ENCODE results near the gene MBD6. TPM values are rescaled to one million over a fixed set of nuclear protein-coding genes. Genes with fewer than 3 reads are reported as not detected.
"Not testable (repeated sequence)": the region's sequence is repeated elsewhere in the genome, so short reads cannot be mapped to it uniquely, and the experiment has no call there.

Gene MBD6
- total and polyA plus RNA-seq, 2 experiments from 2014 or later = 2.1 to 13.0 TPM

DNA sequence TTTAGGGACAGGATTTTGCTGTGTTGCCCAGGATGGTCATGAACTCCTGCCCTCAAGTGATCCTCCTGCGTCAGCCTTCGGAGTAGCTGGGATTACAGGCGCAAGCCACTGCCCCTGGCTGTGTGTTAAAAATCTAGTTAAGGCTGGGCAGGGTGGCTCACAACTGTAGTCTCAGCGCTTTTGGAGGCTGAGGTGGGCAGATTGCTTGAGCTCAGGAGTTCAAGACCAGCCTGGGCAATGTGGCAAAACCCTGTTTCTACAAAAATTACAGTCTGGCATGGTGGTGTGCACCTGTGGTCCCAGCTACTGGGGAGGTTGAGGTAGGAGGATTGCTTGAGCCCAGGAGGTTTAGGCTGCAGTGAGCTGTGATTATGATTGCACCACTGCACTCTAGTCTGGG is 11.5 kb upstream of the MBD6 start:
- 96 to 100% methylated on average over 4 of the region's 4 CpGs for WGBS, 2 experiments (ENCODE audit: low coverage in 1 of 2, low lambda C conversion rate in 2 of 2, missing lambda C conversion rate in 2 of 2)
- Histone ChIP-seq H3F3A (ENCODE audit: insufficient read depth) (peaks cover 66% of the 10 kb centered on the region), H3K27me3 (replicated peaks; ENCODE audit: insufficient read depth) (no peaks in the 10 kb centered on the region), H3K4me2 (ENCODE audit: unreplicated experiment) (no peak overlapping the region), H3K4me3 (no peak overlapping the region), H3K4me1 (ENCODE audit: insufficient read depth) (no peaks in the 10 kb centered on the region), H3K27ac (no peak overlapping the region), H3K9me2 (ENCODE audit: insufficient read depth) (no peaks in the 10 kb centered on the region), H3K36me3 (ENCODE audit: low read depth) (peaks cover 67% of the 10 kb centered on the region), H2AFZ (no peak overlapping the region), H4K20me1 (ENCODE audit: insufficient read depth) (no peaks in the 10 kb centered on the region), H3K9ac (no peak overlapping the region), H3K79me2 (ENCODE audit: insufficient read depth) (peaks cover 33% of the 10 kb centered on the region), H3K9me3 (ENCODE audit: low read depth) (no peaks in the 10 kb centered on the region)
- in situ Hi-C loops (cut with MboI) = no loop called here
- DNase-seq = no peak
- TF ChIP-seq EZH2phosphoT487 (IDR thresholded peaks at IDR 0.05; ENCODE audit: insufficient read depth, low read depth) (no peak), EZH2 (IDR thresholded peaks at IDR 0.05; ENCODE audit: insufficient read depth, poor library complexity, severe bottlenecking) (no peak)

DNA sequence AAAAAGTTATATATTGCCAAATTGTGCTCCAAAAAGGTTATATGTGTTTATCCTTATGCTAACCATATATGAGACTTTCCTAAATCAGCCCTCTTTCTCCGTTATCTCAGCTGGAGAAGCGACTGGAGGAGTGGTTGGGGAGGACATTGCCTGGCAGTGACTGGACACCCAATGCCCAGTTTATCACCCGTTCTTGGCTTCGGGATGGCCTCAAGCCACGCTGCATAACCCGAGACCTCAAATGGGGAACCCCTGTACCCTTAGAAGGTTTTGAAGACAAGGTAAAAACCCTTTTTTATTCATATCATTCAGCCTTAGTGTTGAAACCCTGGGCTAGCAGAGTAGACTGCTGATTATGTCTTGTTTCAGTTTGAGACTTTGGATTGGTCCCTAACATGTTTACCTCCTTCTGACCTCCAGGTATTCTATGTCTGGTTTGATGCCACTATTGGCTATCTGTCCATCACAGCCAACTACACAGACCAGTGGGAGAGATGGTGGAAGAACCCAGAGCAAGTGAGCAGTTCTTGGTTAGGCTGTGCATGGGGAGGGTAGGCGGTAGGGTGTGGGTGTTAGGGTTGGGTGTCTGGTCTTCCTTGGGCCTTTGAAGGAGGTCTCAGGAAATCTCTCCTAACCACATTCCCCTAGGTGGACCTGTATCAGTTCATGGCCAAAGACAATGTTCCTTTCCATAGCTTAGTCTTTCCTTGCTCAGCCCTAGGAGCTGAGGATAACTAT is 10.9 kb upstream of the MBD6 start:
- peaks cover 68% of the 10 kb centered on the region for H3K36me3 ChIP-seq (ENCODE audit: low read depth)
- H3K4me3 ChIP-seq = no peak overlapping the region
- H4K20me1 ChIP-seq (ENCODE audit: insufficient read depth) = no peaks in the 10 kb centered on the region
- no peaks in the 10 kb centered on the region for H3K4me1 ChIP-seq (ENCODE audit: insufficient read depth)
- in situ Hi-C loops (cut with MboI) = no loop called here
- TF ChIP-seq EZH2 (IDR thresholded peaks at IDR 0.05; ENCODE audit: insufficient read depth, poor library complexity, severe bottlenecking) (no peak), EZH2phosphoT487 (IDR thresholded peaks at IDR 0.05; ENCODE audit: insufficient read depth, low read depth) (no peak)
- H3F3A ChIP-seq (ENCODE audit: insufficient read depth) = peaks cover 72% of the 10 kb centered on the region
- H3K9ac ChIP-seq = no peak overlapping the region
- H3K27ac ChIP-seq = no peak overlapping the region
- 93 to 96% methylated on average over 7 of the region's 7 CpGs for WGBS, 2 experiments (ENCODE audit: low coverage in 1 of 2, low lambda C conversion rate in 2 of 2, missing lambda C conversion rate in 2 of 2)
- H3K9me2 ChIP-seq (ENCODE audit: insufficient read depth) = no peaks in the 10 kb centered on the region
- no peaks in the 10 kb centered on the region for H3K27me3 ChIP-seq (replicated peaks; ENCODE audit: insufficient read depth)
- no peak for DNase-seq
- no peaks in the 10 kb centered on the region for H3K9me3 ChIP-seq (ENCODE audit: low read depth)
- H3K79me2 ChIP-seq (ENCODE audit: insufficient read depth) = peaks cover 34% of the 10 kb centered on the region
- H3K4me2 ChIP-seq (ENCODE audit: unreplicated experiment) = no peak overlapping the region
- no peak overlapping the region for H2AFZ ChIP-seq

DNA sequence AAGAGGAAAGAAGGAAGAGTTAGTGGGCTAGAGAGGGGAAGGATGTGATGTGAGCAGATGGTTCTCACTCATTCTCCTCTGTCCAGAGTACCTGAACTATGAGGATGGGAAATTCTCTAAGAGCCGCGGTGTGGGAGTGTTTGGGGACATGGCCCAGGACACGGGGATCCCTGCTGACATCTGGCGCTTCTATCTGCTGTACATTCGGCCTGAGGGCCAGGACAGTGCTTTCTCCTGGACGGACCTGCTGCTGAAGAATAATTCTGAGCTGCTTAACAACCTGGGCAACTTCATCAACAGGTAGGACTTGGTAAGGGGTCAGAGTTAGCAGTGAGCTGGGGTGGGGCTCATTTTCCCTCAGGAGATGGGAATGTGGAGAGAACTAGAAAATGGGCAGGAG is 10.0 kb upstream of the MBD6 start:
- Histone ChIP-seq H3F3A (ENCODE audit: insufficient read depth) (peaks cover 81% of the 10 kb centered on the region), H4K20me1 (ENCODE audit: insufficient read depth) (no peaks in the 10 kb centered on the region; the same call in 1 of the 2 replicates), H3K36me3 (ENCODE audit: low read depth) (peaks cover 76% of the 10 kb centered on the region), H3K79me2 (ENCODE audit: insufficient read depth) (peaks cover 40% of the 10 kb centered on the region), H3K27me3 (replicated peaks; ENCODE audit: insufficient read depth) (no peaks in the 10 kb centered on the region), H3K9me2 (ENCODE audit: insufficient read depth) (no peaks in the 10 kb centered on the region), H3K4me2 (ENCODE audit: unreplicated experiment) (no peak overlapping the region), H3K27ac (no peak overlapping the region), H3K9ac (no peak overlapping the region), H2AFZ (no peak overlapping the region), H3K9me3 (ENCODE audit: low read depth) (no peaks in the 10 kb centered on the region), H3K4me1 (ENCODE audit: insufficient read depth) (peaks cover 7% of the 10 kb centered on the region), H3K4me3 (no peak overlapping the region)
- 88 to 94% methylated on average over 6 of the region's 6 CpGs for WGBS, 2 experiments (ENCODE audit: low coverage in 1 of 2, low lambda C conversion rate in 2 of 2, missing lambda C conversion rate in 2 of 2)
- no peak for TF ChIP-seq EZH2phosphoT487 (IDR thresholded peaks at IDR 0.05; ENCODE audit: insufficient read depth, low read depth)
- no peak for TF ChIP-seq EZH2 (IDR thresholded peaks at IDR 0.05; ENCODE audit: insufficient read depth, poor library complexity, severe bottlenecking)
- in situ Hi-C loops (cut with MboI) = no loop called here
- DNase-seq = no peak

DNA sequence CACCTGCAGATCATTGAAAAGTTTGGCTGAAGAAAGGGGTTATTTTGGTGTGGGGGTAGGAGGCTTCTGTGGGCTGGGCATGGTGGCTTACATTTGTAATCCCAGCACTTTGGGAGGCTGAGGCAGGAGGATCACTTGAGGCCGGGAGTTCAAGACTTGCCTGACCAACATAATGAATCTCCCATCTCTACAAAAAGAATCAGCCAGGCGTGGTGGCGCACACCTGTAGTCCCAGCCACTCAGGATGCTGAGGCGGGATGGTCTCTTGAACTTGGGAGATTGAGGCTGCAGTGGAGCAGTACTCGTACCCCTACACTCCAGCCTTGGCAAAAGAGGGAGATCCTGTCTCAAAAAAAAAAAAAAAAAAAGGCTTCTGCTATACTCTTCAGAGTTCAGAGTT is 9.4 kb upstream of the MBD6 start:
- Histone ChIP-seq H3K9me2 (ENCODE audit: insufficient read depth) (no peaks in the 10 kb centered on the region), H3K27ac (no peak overlapping the region), H3K36me3 (ENCODE audit: low read depth) (peaks cover 79% of the 10 kb centered on the region), H3K4me3 (no peak overlapping the region), H3F3A (ENCODE audit: insufficient read depth) (peaks cover 87% of the 10 kb centered on the region), H2AFZ (no peak overlapping the region), H4K20me1 (ENCODE audit: insufficient read depth) (peaks cover 2% of the 10 kb centered on the region; the same call in 1 of the 2 replicates), H3K27me3 (replicated peaks; ENCODE audit: insufficient read depth) (no peaks in the 10 kb centered on the region), H3K4me1 (ENCODE audit: insufficient read depth) (peaks cover 13% of the 10 kb centered on the region), H3K4me2 (ENCODE audit: unreplicated experiment) (no peak overlapping the region), H3K79me2 (ENCODE audit: insufficient read depth) (peaks cover 46% of the 10 kb centered on the region), H3K9me3 (ENCODE audit: low read depth) (no peaks in the 10 kb centered on the region), H3K9ac (no peak overlapping the region)
- TF ChIP-seq EZH2 (IDR thresholded peaks at IDR 0.05; ENCODE audit: insufficient read depth, poor library complexity, severe bottlenecking) = no peak
- TF ChIP-seq EZH2phosphoT487 (IDR thresholded peaks at IDR 0.05; ENCODE audit: insufficient read depth, low read depth) = no peak
- WGBS, 2 experiments (ENCODE audit: low coverage in 1 of 2, low lambda C conversion rate in 2 of 2, missing lambda C conversion rate in 2 of 2) = 95 to 100% methylated on average over 5 of the region's 5 CpGs
- in situ Hi-C loops (cut with MboI) = no loop called here
- no peak for DNase-seq

DNA sequence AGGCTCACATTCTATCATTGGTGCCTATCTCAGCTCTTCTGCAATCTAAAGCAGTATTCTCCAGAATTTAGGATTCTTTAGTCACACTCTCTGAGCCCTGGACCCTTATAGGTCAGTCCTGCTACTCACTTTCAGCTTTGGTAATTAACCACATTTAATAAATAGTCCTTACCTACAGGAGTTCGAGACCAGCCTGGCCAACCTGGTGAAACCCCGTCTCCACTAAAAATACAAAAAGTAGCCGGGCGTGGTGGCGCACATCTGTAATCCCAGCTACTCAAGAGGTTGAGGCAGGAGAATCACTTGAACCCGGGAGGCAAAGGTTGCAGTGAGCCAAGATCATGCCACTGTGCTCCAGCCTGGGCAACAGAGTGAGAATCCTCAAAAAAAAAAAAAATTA is 8.9 kb upstream of the MBD6 start:
- H3K9me2 ChIP-seq (ENCODE audit: insufficient read depth); in situ Hi-C loops (cut with MboI); H3K27me3 ChIP-seq (replicated peaks; ENCODE audit: insufficient read depth); H3K4me2 ChIP-seq (ENCODE audit: unreplicated experiment); DNase-seq; H2AFZ ChIP-seq; H3K27ac ChIP-seq; H3K9me3 ChIP-seq (ENCODE audit: low read depth); H3K4me3 ChIP-seq; H3K9ac ChIP-seq; H4K20me1 ChIP-seq (ENCODE audit: insufficient read depth): not testable (repeated sequence)
- Histone ChIP-seq H3K36me3 (ENCODE audit: low read depth) (peaks cover 79% of the 10 kb centered on the region), H3F3A (ENCODE audit: insufficient read depth) (peaks cover 92% of the 10 kb centered on the region), H3K79me2 (ENCODE audit: insufficient read depth) (peaks cover 50% of the 10 kb centered on the region), H3K4me1 (ENCODE audit: insufficient read depth) (peaks cover 17% of the 10 kb centered on the region)
- WGBS, 2 experiments (ENCODE audit: low coverage in 1 of 2, low lambda C conversion rate in 2 of 2, missing lambda C conversion rate in 2 of 2) = 90% methylated on average over 6 of the region's 6 CpGs

DNA sequence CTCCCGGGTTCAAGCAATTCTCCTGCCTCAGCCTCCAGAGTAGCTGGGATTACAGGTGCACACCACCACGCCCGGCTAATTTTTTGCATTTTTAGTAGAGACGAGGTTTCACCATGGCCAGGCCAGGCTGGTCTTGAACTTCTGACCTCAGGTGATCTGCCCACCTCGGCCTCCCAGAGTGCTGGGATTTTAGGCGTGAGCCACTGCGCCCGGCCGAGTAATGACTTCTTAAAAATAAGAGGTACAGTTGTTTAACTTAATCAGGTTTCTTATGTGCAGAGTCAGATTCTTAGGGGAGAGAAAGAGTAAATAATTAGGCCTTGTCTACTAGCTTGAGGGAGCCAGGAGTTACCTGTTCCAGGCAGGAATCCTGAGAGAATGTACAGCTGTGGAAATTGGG is 8.4 kb upstream of the MBD6 start:
- H2AFZ ChIP-seq; H3K27me3 ChIP-seq (replicated peaks; ENCODE audit: insufficient read depth); H3K9ac ChIP-seq; H3K4me2 ChIP-seq (ENCODE audit: unreplicated experiment); DNase-seq; H3K9me2 ChIP-seq (ENCODE audit: insufficient read depth); in situ Hi-C loops (cut with MboI); H3K4me3 ChIP-seq; H3K9me3 ChIP-seq (ENCODE audit: low read depth): not testable (repeated sequence)
- peaks cover 11% of the 10 kb centered on the region; the same call in 1 of the 2 replicates for H4K20me1 ChIP-seq (ENCODE audit: insufficient read depth)
- peaks cover 93% of the 10 kb centered on the region for H3F3A ChIP-seq (ENCODE audit: insufficient read depth)
- H3K4me1 ChIP-seq (ENCODE audit: insufficient read depth) = peaks cover 20% of the 10 kb centered on the region
- peaks cover 77% of the 10 kb centered on the region for H3K36me3 ChIP-seq (ENCODE audit: low read depth)
- peaks cover 55% of the 10 kb centered on the region for H3K79me2 ChIP-seq (ENCODE audit: insufficient read depth)
- WGBS, 2 experiments (ENCODE audit: low coverage in 1 of 2, low lambda C conversion rate in 2 of 2, missing lambda C conversion rate in 2 of 2) = 96 to 97% methylated on average over 9 of the region's 9 CpGs
- H3K27ac ChIP-seq = peak overlapping the region; percentile 12; the same call in 1 of the 2 replicates
